GM21381 (cell line): ENCODE data around the gene RAMAC.
"Not testable (repeated sequence)": the region's sequence is repeated elsewhere in the genome, so short reads cannot be mapped to it uniquely, and the experiment has no call there.

ENCODE experiments used
- ATAC-seq: cut with Tn5 transposase; IDR thresholded peaks from one replicate; pipeline ENCODE4 v1.9.1; 2021; ENCODE audit warnings: mild to moderate bottlenecking, moderate library complexity; ENCODE audit not compliant: unreplicated experiment

RAMAC gene

GRCh38 chr15:82966671-82967071 is 19.3 kb upstream of the RAMAC start:
- peak; percentile 91 for ATAC-seq

- ATAC-seq = no peak
Observed at GRCh38 chr15:82968066-82968465, 17.9 kb upstream of the RAMAC start.

- no peak for ATAC-seq
Observed at GRCh38 chr15:82969353-82969752, 16.7 kb upstream of the RAMAC start.

- no peak for ATAC-seq
Observed at GRCh38 chr15:82970078-82970686, 15.8 kb upstream of the RAMAC start.

GRCh38 chr15:82970696-82971095 is 15.3 kb upstream of the RAMAC start:
- no peak for ATAC-seq

GRCh38 chr15:82971218-82971984 is 14.6 kb upstream of the RAMAC start:
- ATAC-seq = no peak

GRCh38 chr15:82972990-82973389 is 13.0 kb upstream of the RAMAC start:
- no peak for ATAC-seq

- ATAC-seq = no peak
Observed at GRCh38 chr15:82977076-82977475, 8.9 kb upstream of the RAMAC start.

- ATAC-seq = no peak
Observed at GRCh38 chr15:82978438-82978837, 7.6 kb upstream of the RAMAC start.

GRCh38 chr15:82979726-82980125 is 6.3 kb upstream of the RAMAC start:
- no peak for ATAC-seq

GRCh38 chr15:82980981-82981380 is 5.0 kb upstream of the RAMAC start:
- ATAC-seq = no peak

- peak; percentile 14 for ATAC-seq
Observed at GRCh38 chr15:82986442-82986780, 401 bp downstream of the RAMAC start.

GRCh38 chr15:82992436-82992998 is 6.5 kb downstream of the RAMAC start:
- no peak for ATAC-seq

- ATAC-seq = no peak
Observed at GRCh38 chr15:82993144-82993543, 7.1 kb downstream of the RAMAC start.

GRCh38 chr15:82995076-82995475 is 9.1 kb downstream of the RAMAC start:
- ATAC-seq = no peak

- ATAC-seq = no peak
Observed at GRCh38 chr15:82995938-82996337, 9.9 kb downstream of the RAMAC start.

- no peak for ATAC-seq
Observed at GRCh38 chr15:82999426-82999825, 13.4 kb downstream of the RAMAC start.

- ATAC-seq = peak; percentile 77
Observed at GRCh38 chr15:82999905-83000671, 14.1 kb downstream of the RAMAC start.

- ATAC-seq = not testable (repeated sequence)
Observed at GRCh38 chr15:83000672-83001031, 14.6 kb downstream of the RAMAC start.

- ATAC-seq = peak; percentile 62
Observed at GRCh38 chr15:83010709-83011270, 24.8 kb downstream of the RAMAC start.
